Liver (tissue), 3 donors: ENCODE measurements around the gene TMEM182.

Source experiments
- JUND ChIP-seq, 2 donors: IDR thresholded peaks; 2 replicates each; pipeline ENCODE4 v1.6.1; 2016; ENCODE audit warnings: antibody characterized with exemption in 2 of 2
- MAX ChIP-seq: IDR thresholded peaks from 2 replicates; pipeline ENCODE4 v1.6.1; 2016; ENCODE audit warnings: antibody characterized with exemption
- RAD21 ChIP-seq, 2 donors: IDR thresholded peaks; 2 replicates each; pipeline ENCODE4 v1.6.1; 2016; ENCODE audit warnings: antibody characterized with exemption in 2 of 2, mild to moderate bottlenecking in 2 of 2
- REST ChIP-seq: IDR thresholded peaks from 2 replicates; pipeline ENCODE4 v1.6.1; 2016; ENCODE audit warnings: antibody characterized with exemption, mild to moderate bottlenecking
- TAF1 ChIP-seq: conservative IDR thresholded peaks from 2 replicates; pipeline ENCODE4 v1.6.1; 2016; ENCODE audit warnings: antibody characterized with exemption, mild to moderate bottlenecking
- YY1 ChIP-seq: IDR thresholded peaks from 2 replicates; pipeline ENCODE4 v1.6.1; 2016; ENCODE audit warnings: antibody characterized with exemption, mild to moderate bottlenecking
- TF ChIP-seq, protein P1 (sequence below): fragments of 150-350 bp; IDR thresholded peaks from 2 replicates; pipeline ENCODE4 v1.5.1; 2017; ENCODE audit warnings: improper control_type of control experiment, low read depth, low read length; ENCODE audit not compliant: missing input control
- donor health status: healthy.
- donor health status: healthy.

GRCh38 chr2:102803897-102804217, 42.0 kb downstream of the TMEM182 start:
- TF ChIP-seq TAF1 (no peak), REST (no peak), MAX (no peak), RAD21 (IDR thresholded peaks at IDR 0.05) (no peak), YY1 (no peak), JUND (IDR thresholded peaks at IDR 0.05) (no peak)
- TF ChIP-seq, protein P1, sequence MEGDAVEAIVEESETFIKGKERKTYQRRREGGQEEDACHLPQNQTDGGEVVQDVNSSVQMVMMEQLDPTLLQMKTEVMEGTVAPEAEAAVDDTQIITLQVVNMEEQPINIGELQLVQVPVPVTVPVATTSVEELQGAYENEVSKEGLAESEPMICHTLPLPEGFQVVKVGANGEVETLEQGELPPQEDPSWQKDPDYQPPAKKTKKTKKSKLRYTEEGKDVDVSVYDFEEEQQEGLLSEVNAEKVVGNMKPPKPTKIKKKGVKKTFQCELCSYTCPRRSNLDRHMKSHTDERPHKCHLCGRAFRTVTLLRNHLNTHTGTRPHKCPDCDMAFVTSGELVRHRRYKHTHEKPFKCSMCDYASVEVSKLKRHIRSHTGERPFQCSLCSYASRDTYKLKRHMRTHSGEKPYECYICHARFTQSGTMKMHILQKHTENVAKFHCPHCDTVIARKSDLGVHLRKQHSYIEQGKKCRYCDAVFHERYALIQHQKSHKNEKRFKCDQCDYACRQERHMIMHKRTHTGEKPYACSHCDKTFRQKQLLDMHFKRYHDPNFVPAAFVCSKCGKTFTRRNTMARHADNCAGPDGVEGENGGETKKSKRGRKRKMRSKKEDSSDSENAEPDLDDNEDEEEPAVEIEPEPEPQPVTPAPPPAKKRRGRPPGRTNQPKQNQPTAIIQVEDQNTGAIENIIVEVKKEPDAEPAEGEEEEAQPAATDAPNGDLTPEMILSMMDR: no peak
